ENCODE data around the gene PTTG1IP. TPM values are rescaled to one million over a fixed set of nuclear protein-coding genes. Genes with fewer than 3 reads are reported as not detected.

Gene PTTG1IP
- polyA plus RNA-seq, 1 experiment = 249 TPM

- Histone ChIP-seq H3K27me3 (ENCODE audit: control insufficient read depth, insufficient read depth, low read length) (no peaks in the 10 kb centered on the region), H3K9me3 (ENCODE audit: control insufficient read depth, insufficient read depth, low read length) (no peaks in the 10 kb centered on the region; the same call in 1 of the 2 replicates), H3K27ac (ENCODE audit: low read depth, low read length) (no peak overlapping the region), H3K4me3 (ENCODE audit: low read depth, low read length) (no peak overlapping the region)
- TF ChIP-seq CTCF (IDR thresholded peaks at IDR 0.05; ENCODE audit: low read depth, low read length) = no peak
- no peak for DNase-seq (ENCODE audit: low read depth, low spot score)
- CTCF ChIA-PET = interaction anchor here (1.6 kb wide), 1 partner anchor 75 kb away, joined by 5 read pairs; no protein-coding TSS in a partner anchor
- POLR2A ChIA-PET = no interaction called here
Observed at GRCh38 chr21:44867999-44868700, 5.3 kb downstream of the PTTG1IP start.

GRCh38 chr21:44867464-44867863 is 6.0 kb downstream of the PTTG1IP start:
- H3K4me3 ChIP-seq (ENCODE audit: low read depth, low read length) = no peak overlapping the region
- no peak for TF ChIP-seq CTCF (IDR thresholded peaks at IDR 0.05; ENCODE audit: low read depth, low read length)
- H3K27me3 ChIP-seq (ENCODE audit: control insufficient read depth, insufficient read depth, low read length) = no peaks in the 10 kb centered on the region
- H3K9me3 ChIP-seq (ENCODE audit: control insufficient read depth, insufficient read depth, low read length) = no peaks in the 10 kb centered on the region; the same call in 1 of the 2 replicates
- ChIA-PET POLR2A (interaction anchor here (0.7 kb wide), 1 partner anchor 66 kb away, joined by 3 read pairs; the partner anchor contains the start of gene UBE2G2), CTCF (interaction anchor here (1.6 kb wide), 1 partner anchor 74 kb away, joined by 5 read pairs; no protein-coding TSS in a partner anchor)
- H3K27ac ChIP-seq (ENCODE audit: low read depth, low read length) = no peak overlapping the region
- DNase-seq (ENCODE audit: low read depth, low spot score) = no peak

- Histone ChIP-seq H3K27ac (ENCODE audit: low read depth, low read length) (no peak overlapping the region), H3K9me3 (ENCODE audit: control insufficient read depth, insufficient read depth, low read length) (no peaks in the 10 kb centered on the region; the same call in 1 of the 2 replicates), H3K4me3 (ENCODE audit: low read depth, low read length) (no peak overlapping the region), H3K27me3 (ENCODE audit: control insufficient read depth, insufficient read depth, low read length) (no peaks in the 10 kb centered on the region)
- DNase-seq (ENCODE audit: low read depth, low spot score) = no peak
- TF ChIP-seq CTCF (IDR thresholded peaks at IDR 0.05; ENCODE audit: low read depth, low read length) = no peak
- ChIA-PET POLR2A (interaction anchor here (0.7 kb wide), 1 partner anchor 65 kb away, joined by 3 read pairs; the partner anchor contains the start of gene UBE2G2), CTCF (interaction anchor here (1.6 kb wide), 1 partner anchor 73 kb away, joined by 5 read pairs; no protein-coding TSS in a partner anchor)
Observed at GRCh38 chr21:44866780-44867179, 6.7 kb downstream of the PTTG1IP start.

GRCh38 chr21:44865561-44866280 is 7.8 kb downstream of the PTTG1IP start:
- POLR2A ChIA-PET = no interaction called here
- H3K9me3 ChIP-seq (ENCODE audit: control insufficient read depth, insufficient read depth, low read length) = no peaks in the 10 kb centered on the region; the same call in 1 of the 2 replicates
- no peak overlapping the region for H3K27ac ChIP-seq (ENCODE audit: low read depth, low read length)
- no peak overlapping the region for H3K4me3 ChIP-seq (ENCODE audit: low read depth, low read length)
- CTCF ChIA-PET = interaction anchor here (0.6 kb wide), 1 partner anchor 271 kb away, joined by 3 read pairs; no protein-coding TSS in a partner anchor
- DNase-seq (ENCODE audit: low read depth, low spot score) = no peak
- H3K27me3 ChIP-seq (ENCODE audit: control insufficient read depth, insufficient read depth, low read length) = no peaks in the 10 kb centered on the region
- TF ChIP-seq CTCF (IDR thresholded peaks at IDR 0.05; ENCODE audit: low read depth, low read length) = no peak

All from AG04450 (cell line).